NCI-H524 (cell line): ENCODE data around the gene LAMTOR3.

Source experiments
- DNase-seq, 2 experiments: peaks; one replicate each; lab custom pipeline; 2025; lab: John Stamatoyannopoulos, UW

The LAMTOR3 gene

GRCh38 chr4:99894161-99894997, at the start of gene LAMTOR3:
LAMTOR3 (minus strand) TSS chr4:99894427; CDS start chr4:99893963, 464 bp downstream.
- DNase-seq = peak; percentile 66 to 79

GRCh38 chr4:99938243-99938753, 44.1 kb upstream of the LAMTOR3 start:
- DNase-seq = no peak

GRCh38 chr4:99934891-99935290, 40.7 kb upstream of the LAMTOR3 start:
- DNase-seq = no peak

GRCh38 chr4:99927566-99927965, 33.3 kb upstream of the LAMTOR3 start:
- DNase-seq = no peak

- DNase-seq = no peak
Measured at GRCh38 chr4:99921174-99921573, 26.9 kb upstream of the LAMTOR3 start.

- DNase-seq = no peak
Measured at GRCh38 chr4:99918656-99919055, 24.4 kb upstream of the LAMTOR3 start.

- no peak for DNase-seq
Measured at GRCh38 chr4:99917575-99917974, 23.3 kb upstream of the LAMTOR3 start.

GRCh38 chr4:99915449-99915848, 21.2 kb upstream of the LAMTOR3 start:
- DNase-seq = no peak

GRCh38 chr4:99894998-99895397, 771 bp upstream of the LAMTOR3 start:
- DNase-seq = no peak

- no peak for DNase-seq
Measured at GRCh38 chr4:99893839-99894160, 427 bp downstream of the LAMTOR3 start.

- DNase-seq = no peak
Measured at GRCh38 chr4:99893029-99893428, 1.2 kb downstream of the LAMTOR3 start.

- DNase-seq = no peak
Measured at GRCh38 chr4:99891351-99891750, 2.9 kb downstream of the LAMTOR3 start.

GRCh38 chr4:99887837-99888236, 6.4 kb downstream of the LAMTOR3 start:
- DNase-seq = no peak

GRCh38 chr4:99886146-99886545, 8.1 kb downstream of the LAMTOR3 start:
- DNase-seq = peak; percentile 1 to 40

GRCh38 chr4:99885687-99886086, 8.5 kb downstream of the LAMTOR3 start:
- DNase-seq = no peak

- peak in 1 of 2 experiments; percentile 9 for DNase-seq
Measured at GRCh38 chr4:99885063-99885664, 9.1 kb downstream of the LAMTOR3 start.

GRCh38 chr4:99879458-99879857, 14.8 kb downstream of the LAMTOR3 start:
- no peak for DNase-seq

GRCh38 chr4:99878604-99879003, 15.6 kb downstream of the LAMTOR3 start:
- DNase-seq = no peak

GRCh38 chr4:99876946-99877345, 17.3 kb downstream of the LAMTOR3 start:
- DNase-seq = no peak

GRCh38 chr4:99875071-99875470, 19.2 kb downstream of the LAMTOR3 start:
- no peak for DNase-seq

GRCh38 chr4:99872570-99872969, 21.7 kb downstream of the LAMTOR3 start:
- DNase-seq = no peak

- no peak for DNase-seq
Measured at GRCh38 chr4:99868126-99868596, 26.1 kb downstream of the LAMTOR3 start.

GRCh38 chr4:99863804-99864203, 30.4 kb downstream of the LAMTOR3 start:
- DNase-seq = no peak
